A549 (cell line): ENCODE measurements around the gene PNPLA4. TPM values are rescaled to one million over a fixed set of nuclear protein-coding genes. Genes with fewer than 3 reads are reported as not detected.

Source experiments
- ATAC-seq, 2 experiments: fragments of 200-7000 bp in 1 of 2; fragments of >200 bp in 1 of 2; cut with Nextera tagmentation in 1 of 2; cut with Tn5 transposase in 1 of 2; 3 replicates each; pipeline versions ENCODE4 v1.8.0 to v1.9.1; 2018 to 2020; ENCODE audit warnings: mild to moderate bottlenecking in 1 of 2, moderate library complexity in 1 of 2
- CTCF ChIA-PET: fragments of 300-600 bp; sonication (Branson Sonifier 250); formaldehyde crosslinking; extraction: SDS; loops from one replicate; lab custom pipeline; 2021; ENCODE audit warnings: antibody characterized with exemption, inconsistent platforms; lab: Yijun Ruan, JAX
- POLR2A ChIA-PET: fragments of 350-600 bp; formaldehyde crosslinking; extraction: SDS; loops from one replicate; lab custom pipeline; 2021; ENCODE audit warnings: antibody characterized with exemption, inconsistent platforms; lab: Yijun Ruan, JAX
- DNase-seq, 2 experiments: peaks; one replicate each; pipeline versions ENCODE4 v3.0.0 to v3.0.0-alpha.2; 2011 to 2016; ENCODE audit warnings: low read depth in 1 of 2, low spot score in 1 of 2
- FAIRE-seq: peaks from 2 replicates; lab custom pipeline; 2011; peaks lifted over from hg19 to GRCh38; lab: Jason Lieb, UNC
- H3K27ac ChIP-seq, 2 experiments: fragments of >200 bp; sonication (Bioruptor Twin); formaldehyde crosslinking; 3 replicates each; pipeline ENCODE4 v1.5.1; 2016 to 2017
- H3K4me1 ChIP-seq: fragments of >200 bp; sonication (Bioruptor Twin); formaldehyde crosslinking; 3 replicates; pipeline ENCODE4 v1.6.1; 2016
- H3K4me2 ChIP-seq: fragments of >200 bp; sonication (Bioruptor Twin); formaldehyde crosslinking; 3 replicates; pipeline ENCODE4 v1.6.1; 2016
- H3K4me3 ChIP-seq: fragments of >200 bp; sonication (Bioruptor Twin); formaldehyde crosslinking; 3 replicates; pipeline ENCODE4 v1.5.1; 2016
- H3K9me3 ChIP-seq: fragments of >200 bp; sonication (Bioruptor Twin); formaldehyde crosslinking; 3 replicates; pipeline ENCODE4 v1.6.1; 2016
- ATOH8 ChIP-seq: fragments of 250-450 bp; sonication (Bioruptor Pico); IDR thresholded peaks from 2 replicates; pipeline ENCODE4 v1.5.0; 2020; ENCODE audit warnings: low read depth, mild to moderate bottlenecking, moderate library complexity
- CEBPB ChIP-seq, 2 experiments: fragments of >200 bp in 1 of 2; sonication (Bioruptor Twin) in 1 of 2; formaldehyde crosslinking in 1 of 2; IDR thresholded peaks; 2 replicates each; pipeline ENCODE4 v1.6.1; 2012 to 2016
- CTCF ChIP-seq: fragments of >200 bp; sonication (Bioruptor Twin); formaldehyde crosslinking; IDR thresholded peaks from 3 replicates; pipeline ENCODE4 v1.5.1; 2016
- EHMT2 ChIP-seq: fragments of 200-600 bp; sonication (generic); IDR thresholded peaks from 2 replicates; pipeline ENCODE4 v1.6.1; 2016; ENCODE audit warnings: antibody characterized with exemption, low read depth, mild to moderate bottlenecking, moderate library complexity
- ELK1 ChIP-seq: fragments of 150-350 bp; IDR thresholded peaks from 2 replicates; pipeline ENCODE4 v1.6.1; 2014; ENCODE audit warnings: low read depth, mild to moderate bottlenecking, low read length
- EP300 ChIP-seq, 2 experiments: fragments of >200 bp; sonication (Bioruptor Twin); formaldehyde crosslinking; IDR thresholded peaks; 2 replicates in 1 of 2; 3 replicates in 1 of 2; pipeline ENCODE4 v1.6.1; 2016 to 2017
- FOXS1 ChIP-seq: fragments of 250-450 bp; sonication (Bioruptor Pico); IDR thresholded peaks from 2 replicates; pipeline ENCODE4 v1.5.0; 2020; ENCODE audit warnings: mild to moderate bottlenecking, moderate library complexity
- HEYL ChIP-seq: fragments of 250-450 bp; sonication (Bioruptor Pico); IDR thresholded peaks from 2 replicates; pipeline ENCODE4 v1.8.0; 2021; ENCODE audit warnings: mild to moderate bottlenecking, moderate library complexity
- HOXA7 ChIP-seq: fragments of 250-450 bp; sonication (Bioruptor Pico); IDR thresholded peaks from 2 replicates; pipeline ENCODE4 v1.5.0; 2020; ENCODE audit warnings: mild to moderate bottlenecking, moderate library complexity
- HOXB5 ChIP-seq: fragments of 250-450 bp; sonication (Bioruptor Pico); IDR thresholded peaks from 2 replicates; pipeline ENCODE4 v1.5.0; 2020; ENCODE audit warnings: mild to moderate bottlenecking, moderate library complexity
- MAZ ChIP-seq: fragments of 150-350 bp; IDR thresholded peaks from 2 replicates; pipeline ENCODE4 v1.6.1; 2014; ENCODE audit warnings: antibody characterized with exemption, low read depth, low read length, borderline replicate concordance
- PHF8 ChIP-seq: fragments of 200-600 bp; sonication (generic); IDR thresholded peaks from 2 replicates; pipeline ENCODE4 v1.6.1; 2016; ENCODE audit warnings: low read depth, mild to moderate bottlenecking, antibody characterized with exemption, moderate library complexity, borderline replicate concordance
- POLR2A ChIP-seq: IDR thresholded peaks from 2 replicates; pipeline ENCODE4 v1.6.1; 2012; ENCODE audit warnings: mild to moderate bottlenecking, low read length
- POLR2AphosphoS2 ChIP-seq: conservative IDR thresholded peaks from 2 replicates; pipeline ENCODE4 v1.6.1; 2012; ENCODE audit warnings: low read length, improper control_type of control experiment, inconsistent platforms
- RAD21 ChIP-seq, 2 experiments: fragments of >200 bp in 1 of 2; sonication (Bioruptor Twin) in 1 of 2; formaldehyde crosslinking in 1 of 2; IDR thresholded peaks in 1 of 2; conservative IDR thresholded peaks in 1 of 2; 2 replicates in 1 of 2; 3 replicates in 1 of 2; pipeline ENCODE4 v1.6.1; 2012 to 2018; ENCODE audit warnings: inconsistent platforms in 1 of 2
- RNF2 ChIP-seq: fragments of 200-600 bp; sonication (generic); IDR thresholded peaks from 2 replicates; pipeline ENCODE4 v1.6.1; 2016; ENCODE audit warnings: low read depth, mild to moderate bottlenecking, antibody characterized with exemption, moderate library complexity, borderline replicate concordance
- SMC3 ChIP-seq: fragments of >200 bp; sonication (Bioruptor Twin); formaldehyde crosslinking; IDR thresholded peaks from 3 replicates; pipeline ENCODE4 v1.6.1; 2018; ENCODE audit warnings: inconsistent platforms
- SREBF2 ChIP-seq: fragments of 450-650 bp; IDR thresholded peaks from 2 replicates; pipeline ENCODE4 v1.6.1; 2014; ENCODE audit warnings: mild to moderate bottlenecking, moderate library complexity
- TFCP2L1 ChIP-seq: fragments of 250-450 bp; sonication (Bioruptor Pico); IDR thresholded peaks from 2 replicates; pipeline ENCODE4 v1.5.0; 2021; ENCODE audit warnings: mild to moderate bottlenecking
- ZC3H11A ChIP-seq: fragments of 450-650 bp; IDR thresholded peaks from 2 replicates; pipeline ENCODE4 v1.6.1; 2014; ENCODE audit warnings: antibody characterized with exemption, mild to moderate bottlenecking
- ZFP36 ChIP-seq: fragments of 450-650 bp; IDR thresholded peaks from 2 replicates; pipeline ENCODE4 v1.6.1; 2014; ENCODE audit warnings: borderline replicate concordance; ENCODE audit not compliant: partially characterized antibody
- WGBS: methylation state at CpG from one replicate; pipeline ENCODE4 v1.1.6; 2017; ENCODE audit errors: missing lambda C conversion rate; 5-methylcytosine and 5-hydroxymethylcytosine counted together
- polyA plus RNA-seq, 4 experiments: library from polyadenylated mRNA; depleted of rRNA in 3 of 4; stranded (reverse); fragments of >200 nt; fragmentation: RNase III in 1 of 4; extraction: RNeasy Plus Mini Kit Qiagen cat#74134 plus additional on column Dnase treatment in 1 of 4; gene quantifications; 2 replicates in 3 of 4; 3 replicates in 1 of 4; pipeline ENCODE4 v1.2.3, GENCODE V29; 2011 to 2017
- TF ChIP-seq, protein P1 (sequence below): IDR thresholded peaks from 2 replicates; pipeline ENCODE4 v1.6.1; 2012

The PNPLA4 gene
- polyA plus RNA-seq, 2 of the 4 experiments (the other 2 are of a cell fraction): 9.7 to 24.7 TPM

- no peak for TF ChIP-seq MAZ
- TF ChIP-seq EP300 (IDR thresholded peaks at IDR 0.05): no peak
- TF ChIP-seq ZC3H11A: no peak
- no peak for TF ChIP-seq PHF8
- TF ChIP-seq ZFP36: peak; percentile 51
- TF ChIP-seq POLR2AphosphoS2: no peak
- TF ChIP-seq HOXA7 (CRISPR knock-in tag): no peak
- TF ChIP-seq HOXB5 (CRISPR knock-in tag): no peak
- TF ChIP-seq, all 56 proteins: peak for 8
Observed at GRCh38 chrX:7927259-7928167, at the start of gene PNPLA4 (continued).

- H3K4me3 ChIP-seq: no peak overlapping the region
- ATAC-seq (no peak), FAIRE-seq (no peak), DNase-seq (no peak)
- H3K4me2 ChIP-seq: no peak overlapping the region
- ChIA-PET POLR2A (no interaction called here), CTCF (no interaction called here)
- no peak overlapping the region for H3K27ac ChIP-seq
- WGBS: 0% methylated on average over 2 of the region's 2 CpGs
- no peaks in the 10 kb centered on the region for H3K4me1 ChIP-seq
- no peak for TF ChIP-seq SREBF2
- TF ChIP-seq ELK1: no peak
- TF ChIP-seq TFCP2L1 (CRISPR knock-in tag): no peak
- TF ChIP-seq ATOH8: no peak
- TF ChIP-seq EHMT2: no peak
- no peak for TF ChIP-seq FOXS1 (CRISPR knock-in tag)
- TF ChIP-seq POLR2AphosphoS2: no peak
- TF ChIP-seq HOXA7 (CRISPR knock-in tag): no peak
- no peak for TF ChIP-seq PHF8
- TF ChIP-seq RNF2: no peak
- no peak for TF ChIP-seq HEYL (CRISPR knock-in tag)
- no peak for TF ChIP-seq CTCF
- TF ChIP-seq, protein P1, sequence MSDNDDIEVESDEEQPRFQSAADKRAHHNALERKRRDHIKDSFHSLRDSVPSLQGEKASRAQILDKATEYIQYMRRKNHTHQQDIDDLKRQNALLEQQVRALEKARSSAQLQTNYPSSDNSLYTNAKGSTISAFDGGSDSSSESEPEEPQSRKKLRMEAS: no peak
- TF ChIP-seq POLR2A: no peak
- no peak for TF ChIP-seq RAD21 (conservative IDR thresholded peaks at IDR 0.05 in 1 of 2, IDR thresholded peaks at IDR 0.05 in 1 of 2)
- no peak for TF ChIP-seq SMC3
- TF ChIP-seq CEBPB (IDR thresholded peaks at IDR 0.05): no peak
- H3K9me3 ChIP-seq: no peaks in the 10 kb centered on the region
Observed at GRCh38 chrX:7972586-7972985, 45.4 kb upstream of the PNPLA4 start.
